ENCODE data around the gene TWSG1. TPM values are rescaled to one million over a fixed set of nuclear protein-coding genes. Genes with fewer than 3 reads are reported as not detected.
"Not testable (repeated sequence)": the region's sequence is repeated elsewhere in the genome, so short reads cannot be mapped to it uniquely, and the experiment has no call there.

Gene TWSG1
- total RNA-seq, 4 donors from 2014 or later, result 112 to 173 (median 118) TPM

DNA sequence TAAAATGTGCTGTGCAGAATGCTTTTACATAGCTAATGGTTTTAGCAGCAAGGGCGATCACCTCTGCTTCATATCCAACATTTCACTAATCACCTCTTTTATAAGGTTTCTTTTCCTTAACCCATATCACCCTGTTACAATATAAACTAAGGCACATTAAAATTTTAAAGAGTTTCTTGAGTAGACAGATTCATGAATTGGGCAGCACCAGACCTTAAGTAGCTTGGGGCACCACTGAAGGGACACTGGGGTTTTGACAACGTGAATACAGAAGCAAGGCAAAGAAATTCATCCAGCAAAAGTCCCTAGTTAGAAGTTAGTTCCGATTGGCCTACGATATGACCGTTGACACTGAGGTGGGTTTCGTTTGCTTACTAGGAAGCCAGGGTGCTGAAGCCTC lies 96.7 kb downstream of the TWSG1 start:
- Histone ChIP-seq H3K4me3 (no peak overlapping the region), H3K27me3 (no peaks in the 10 kb centered on the region), H3K9me3 (no peaks in the 10 kb centered on the region), H3K27ac (no peak overlapping the region), H3K36me3 (no peaks in the 10 kb centered on the region), H3K4me1 (peaks cover 0 to 39% (median 0%) of the 10 kb centered on the region in 3 donors)
- WGBS, 2 donors (ENCODE audit: low coverage in 1 of 2), result 89 to 90% methylated on average over 6 of the region's 6 CpGs
- ATAC-seq, result no peak
- no peak for TF ChIP-seq EP300 (IDR thresholded peaks at IDR 0.05)
- no peak for TF ChIP-seq POLR2A (IDR thresholded peaks at IDR 0.05)
- no peak for TF ChIP-seq POLR2AphosphoS5 (IDR thresholded peaks at IDR 0.05)
- TF ChIP-seq, protein P1, sequence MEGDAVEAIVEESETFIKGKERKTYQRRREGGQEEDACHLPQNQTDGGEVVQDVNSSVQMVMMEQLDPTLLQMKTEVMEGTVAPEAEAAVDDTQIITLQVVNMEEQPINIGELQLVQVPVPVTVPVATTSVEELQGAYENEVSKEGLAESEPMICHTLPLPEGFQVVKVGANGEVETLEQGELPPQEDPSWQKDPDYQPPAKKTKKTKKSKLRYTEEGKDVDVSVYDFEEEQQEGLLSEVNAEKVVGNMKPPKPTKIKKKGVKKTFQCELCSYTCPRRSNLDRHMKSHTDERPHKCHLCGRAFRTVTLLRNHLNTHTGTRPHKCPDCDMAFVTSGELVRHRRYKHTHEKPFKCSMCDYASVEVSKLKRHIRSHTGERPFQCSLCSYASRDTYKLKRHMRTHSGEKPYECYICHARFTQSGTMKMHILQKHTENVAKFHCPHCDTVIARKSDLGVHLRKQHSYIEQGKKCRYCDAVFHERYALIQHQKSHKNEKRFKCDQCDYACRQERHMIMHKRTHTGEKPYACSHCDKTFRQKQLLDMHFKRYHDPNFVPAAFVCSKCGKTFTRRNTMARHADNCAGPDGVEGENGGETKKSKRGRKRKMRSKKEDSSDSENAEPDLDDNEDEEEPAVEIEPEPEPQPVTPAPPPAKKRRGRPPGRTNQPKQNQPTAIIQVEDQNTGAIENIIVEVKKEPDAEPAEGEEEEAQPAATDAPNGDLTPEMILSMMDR (IDR thresholded peaks at IDR 0.05), result no peak

DNA sequence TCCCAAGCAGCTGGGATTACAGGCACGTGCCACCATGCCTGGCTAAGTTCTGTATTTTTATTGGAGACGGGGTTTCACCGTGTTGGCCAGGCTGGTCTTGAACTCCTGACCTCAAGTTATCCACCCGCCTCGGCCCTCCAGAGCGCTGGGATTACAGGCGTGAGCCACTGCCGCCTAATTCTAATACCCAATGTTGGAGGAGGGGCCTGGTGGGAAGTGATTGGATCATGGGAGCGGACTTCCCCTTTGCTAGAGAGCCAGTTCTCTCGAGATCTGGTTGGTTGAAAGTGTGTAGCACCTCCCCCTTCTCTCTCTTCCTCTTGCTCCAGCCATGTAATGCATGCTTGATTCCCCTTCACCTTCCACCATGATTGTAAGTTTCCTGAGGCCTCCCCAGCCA lies 98.5 kb downstream of the TWSG1 start:
- peaks cover 0 to 38% (median 0%) of the 10 kb centered on the region in 3 donors for H3K4me1 ChIP-seq

GRCh38 chr18:9433671-9434121 lies 99.1 kb downstream of the TWSG1 start:
- H3K4me3 ChIP-seq, result no peak overlapping the region
- 10 to 21% methylated on average over 3 to 8 of the region's 10 CpGs for WGBS, 2 donors (ENCODE audit: low coverage in 1 of 2)

More for the DNA sequence above, 98.5 kb downstream of the TWSG1 start:
- H3K4me3 ChIP-seq, H3K36me3 ChIP-seq, H3K9me3 ChIP-seq, ATAC-seq, H3K27me3 ChIP-seq, H3K27ac ChIP-seq: not testable (repeated sequence)
- WGBS, 2 donors (ENCODE audit: low coverage in 1 of 2), result 83% methylated on average over 3 of the region's 10 CpGs; no CpG with 5 or more reads in 1 of the 2 donors

DNA sequence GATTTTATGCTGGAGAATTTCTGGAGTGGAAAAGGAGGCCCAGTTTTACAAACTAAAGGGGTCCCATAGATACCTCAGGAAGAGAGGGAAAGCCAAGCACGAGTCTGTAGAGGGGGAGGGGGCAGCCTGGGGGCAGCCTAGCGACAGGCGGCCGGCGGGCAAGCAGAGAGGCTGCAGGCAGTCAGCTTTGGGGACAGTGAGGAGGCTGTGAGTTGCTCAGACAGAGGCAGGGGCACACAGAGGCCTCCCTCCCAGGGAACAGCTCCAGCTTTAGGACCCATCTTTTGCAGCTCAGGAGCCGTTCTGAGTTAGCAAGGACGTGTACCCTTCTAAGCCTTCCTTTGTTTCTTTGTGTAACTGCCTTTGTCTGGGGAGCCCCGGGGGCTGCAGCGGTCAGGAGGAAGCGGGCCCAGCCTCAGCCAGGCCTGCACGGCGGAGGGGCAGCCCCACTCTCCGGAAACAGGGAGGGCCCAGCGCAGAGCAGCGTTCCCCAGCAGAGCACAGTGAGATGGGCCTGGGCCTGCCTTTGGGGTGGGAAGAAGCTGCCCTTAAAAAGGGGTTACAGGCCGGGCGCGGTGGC lies 99.6 kb downstream of the TWSG1 start:
- ATAC-seq, result no peak
- 29% methylated on average over 5 of the region's 18 CpGs; no CpG with 5 or more reads in 1 of the 2 donors for WGBS, 2 donors (ENCODE audit: low coverage in 1 of 2)
- peak overlapping the region in 2 of 4 donors; percentile 34 to 35 for H3K27ac ChIP-seq
- H3K27me3 ChIP-seq, result no peaks in the 10 kb centered on the region
- no peak for TF ChIP-seq POLR2A (IDR thresholded peaks at IDR 0.05)
- no peak for TF ChIP-seq EP300 (IDR thresholded peaks at IDR 0.05)
- TF ChIP-seq, protein P1 (IDR thresholded peaks at IDR 0.05), result no peak
- TF ChIP-seq POLR2AphosphoS5 (IDR thresholded peaks at IDR 0.05), result no peak
- H3K9me3 ChIP-seq, result no peaks in the 10 kb centered on the region
- H3K4me1 ChIP-seq, result peaks cover 0 to 27% (median 0%) of the 10 kb centered on the region in 3 donors
- no peaks in the 10 kb centered on the region for H3K36me3 ChIP-seq
- no peak overlapping the region for H3K4me3 ChIP-seq

More at GRCh38 chr18:9433671-9434121, 99.1 kb downstream of the TWSG1 start:
- no peak for TF ChIP-seq POLR2A (IDR thresholded peaks at IDR 0.05)
- TF ChIP-seq EP300 (IDR thresholded peaks at IDR 0.05), result no peak
- TF ChIP-seq, protein P1 (IDR thresholded peaks at IDR 0.05), result no peak
- TF ChIP-seq POLR2AphosphoS5 (IDR thresholded peaks at IDR 0.05), result no peak
- ATAC-seq, result no peak
- H3K36me3 ChIP-seq, result no peaks in the 10 kb centered on the region
- no peaks in the 10 kb centered on the region for H3K9me3 ChIP-seq
- H3K27me3 ChIP-seq, result no peaks in the 10 kb centered on the region
- H3K4me1 ChIP-seq, result peaks cover 0 to 32% (median 0%) of the 10 kb centered on the region in 3 donors
- H3K27ac ChIP-seq, result peak overlapping the region in 2 of 4 donors; percentile 34 to 35

DNA sequence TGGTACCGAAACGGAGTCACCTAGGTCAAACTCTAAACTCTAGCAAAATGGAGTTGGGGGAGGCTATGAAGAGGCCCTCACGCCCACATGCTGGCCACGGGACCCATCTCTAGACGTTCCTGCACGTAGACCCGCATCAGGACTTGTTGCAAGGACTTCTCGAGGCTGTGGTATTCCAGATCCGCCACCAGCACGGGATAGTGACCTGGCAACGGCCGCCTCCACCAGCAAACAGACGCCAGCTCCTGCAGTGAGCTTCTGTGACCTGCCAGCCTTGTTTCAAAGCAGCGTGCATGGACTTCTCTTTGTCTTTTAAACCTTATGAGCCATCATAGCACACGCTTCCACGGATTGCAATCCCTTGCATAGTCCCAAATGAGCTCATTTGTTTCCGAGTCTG lies 100.5 kb downstream of the TWSG1 start:
- Histone ChIP-seq H3K4me3 (no peak overlapping the region), H3K27ac (no peak overlapping the region), H3K36me3 (no peaks in the 10 kb centered on the region), H3K4me1 (peaks cover 0 to 19% (median 0%) of the 10 kb centered on the region in 3 donors), H3K27me3 (no peaks in the 10 kb centered on the region), H3K9me3 (no peaks in the 10 kb centered on the region)
- 93 to 94% methylated on average over 8 to 15 of the region's 17 CpGs for WGBS, 2 donors (ENCODE audit: low coverage in 1 of 2)
- no peak for ATAC-seq
- TF ChIP-seq EP300 (IDR thresholded peaks at IDR 0.05) (no peak), POLR2A (IDR thresholded peaks at IDR 0.05) (no peak), POLR2AphosphoS5 (IDR thresholded peaks at IDR 0.05) (no peak)
- TF ChIP-seq, protein P1 (IDR thresholded peaks at IDR 0.05), result no peak

Data from gastroesophageal sphincter (tissue), 4 donors.